Testis (tissue), 3 donors: ENCODE measurements around the gene ATAT1. TPM values are rescaled to one million over a fixed set of nuclear protein-coding genes. Genes with fewer than 3 reads are reported as not detected.
A peak's percentile ranks its signal among the peaks of the same experiment; 100 is the strongest.

Source experiments
- DNase-seq: peaks from one replicate; pipeline ENCODE4 v3.0.0-alpha.2; 2019
- H3K27ac ChIP-seq, 2 donors: fragments of 200-600 bp; sonication (generic); one replicate each; pipeline ENCODE4 v1.5.1; 2019
- H3K27me3 ChIP-seq: fragments of 200-600 bp; sonication (generic); one replicate; pipeline ENCODE4 v1.5.1; 2019
- H3K36me3 ChIP-seq: fragments of 200-600 bp; sonication (generic); one replicate; pipeline ENCODE4 v1.5.1; 2017; ENCODE audit warnings: low read depth; ENCODE audit errors: missing control alignments
- H3K4me1 ChIP-seq: fragments of 200-600 bp; sonication (generic); one replicate; pipeline ENCODE4 v1.5.1; 2019
- H3K4me3 ChIP-seq, 2 donors: fragments of 200-600 bp; sonication (generic); one replicate each; pipeline ENCODE4 v1.5.1; 2017 to 2019
- H3K9me3 ChIP-seq: fragments of 200-600 bp; sonication (generic); one replicate; pipeline ENCODE4 v1.5.1; 2017
- CTCF ChIP-seq, 3 experiments: fragments of 450-650 bp in 2 of 3; fragments of 200-600 bp in 1 of 3; sonication (generic) in 1 of 3; IDR thresholded peaks; one replicate each; pipeline ENCODE4 v1.5.1; 2016 to 2019; ENCODE audit warnings: antibody characterized with exemption in 3 of 3, mild to moderate bottlenecking in 2 of 3, moderate library complexity in 1 of 3
- POLR2A ChIP-seq: fragments of 450-650 bp; IDR thresholded peaks from one replicate; pipeline ENCODE4 v1.6.1; 2017; ENCODE audit warnings: antibody characterized with exemption, mild to moderate bottlenecking, moderate library complexity
- WGBS, 2 donors: methylation state at CpG; one replicate each; pipeline ENCODE4 v1.1.5; 2018; 5-methylcytosine and 5-hydroxymethylcytosine counted together
- intact Hi-C: fragments of 100-400 bp; cut with DNase I; formaldehyde crosslinking; loops from one replicate; pipeline ENCODE4 v1.15.1; 2023; ENCODE audit warnings: low total_unique reads
- polyA plus RNA-seq: library from polyadenylated mRNA; stranded (reverse); fragments of 350-450 nt; fragmentation: Illumina TruSeq; extraction: RNeasy Lipid Tissue Mini Kit (QIAGEN cat#74804); gene quantifications from one replicate; pipeline ENCODE4 v1.2.3, GENCODE V29; 2014; ENCODE audit warnings: low read depth, low replicate concordance; ENCODE audit not compliant: insufficient read depth
- total RNA-seq, 2 donors: library from RNA; depleted of rRNA; stranded (reverse); fragments of >200 nt; gene quantifications; one replicate each; pipeline ENCODE4 v1.2.3, GENCODE V29; 2016

Gene ATAT1
- total and polyA plus RNA-seq, 3 donors from 2014 or later = 20.7 to 36.4 (median 29.4) TPM

DNA sequence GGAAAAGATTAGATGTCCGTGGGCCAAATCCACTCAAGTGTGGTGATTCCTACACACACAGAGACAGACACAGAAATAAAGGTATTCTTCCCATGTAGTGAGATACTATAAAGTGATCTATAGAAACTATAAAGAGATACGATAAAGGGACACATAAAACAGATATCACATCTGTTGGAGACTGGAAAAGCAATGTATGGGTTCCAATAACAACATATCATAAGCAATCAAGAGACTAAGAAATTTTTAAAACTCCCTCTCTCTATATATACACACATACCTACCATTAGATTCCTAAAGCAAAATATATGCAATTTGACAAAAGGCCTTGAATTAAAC lies 14.8 kb upstream of the ATAT1 start:
- 60 to 62% methylated on average over 2 of the region's 2 CpGs for WGBS, 2 donors
- Histone ChIP-seq H3K27me3 (no peaks in the 10 kb centered on the region), H3K9me3 (no peaks in the 10 kb centered on the region), H3K27ac (no peak overlapping the region), H3K4me3 (no peak overlapping the region), H3K4me1 (peaks cover 25% of the 10 kb centered on the region), H3K36me3 (no peaks in the 10 kb centered on the region)
- TF ChIP-seq POLR2A (no peak), CTCF (IDR thresholded peaks at IDR 0.05) (no peak)
- intact Hi-C loops = no loop called here
- no peak for DNase-seq

DNA sequence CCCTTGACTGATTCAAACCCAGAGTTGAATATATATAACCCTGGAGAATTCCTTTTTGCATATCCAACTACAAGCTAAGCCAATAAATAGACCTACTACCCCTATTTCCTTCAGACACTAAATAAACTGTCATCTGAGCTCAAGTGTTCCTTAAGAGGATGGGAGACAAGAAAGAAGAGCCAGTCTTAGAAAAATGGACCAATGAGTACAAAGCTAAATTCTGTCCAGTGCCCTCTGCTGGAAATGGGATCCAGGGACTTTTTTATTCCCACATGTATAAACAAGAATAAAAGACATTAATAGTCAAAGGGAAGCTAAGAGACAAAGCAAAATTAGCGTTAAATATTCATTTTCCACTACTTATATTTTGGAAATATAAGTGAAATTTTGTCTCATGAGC lies 14.5 kb upstream of the ATAT1 start:
- intact Hi-C loops = no loop called here
- no peak for DNase-seq
- peak overlapping the region in 1 of 2 donors; percentile 48 for H3K27ac ChIP-seq
- no peaks in the 10 kb centered on the region for H3K9me3 ChIP-seq
- no peak for TF ChIP-seq CTCF (IDR thresholded peaks at IDR 0.05)
- TF ChIP-seq POLR2A = no peak
- no peaks in the 10 kb centered on the region for H3K27me3 ChIP-seq
- WGBS, 2 donors = 70 to 82% methylated on average over 1 of the region's 1 CpG
- H3K36me3 ChIP-seq = no peaks in the 10 kb centered on the region
- H3K4me1 ChIP-seq = peaks cover 25% of the 10 kb centered on the region
- no peak overlapping the region for H3K4me3 ChIP-seq

DNA sequence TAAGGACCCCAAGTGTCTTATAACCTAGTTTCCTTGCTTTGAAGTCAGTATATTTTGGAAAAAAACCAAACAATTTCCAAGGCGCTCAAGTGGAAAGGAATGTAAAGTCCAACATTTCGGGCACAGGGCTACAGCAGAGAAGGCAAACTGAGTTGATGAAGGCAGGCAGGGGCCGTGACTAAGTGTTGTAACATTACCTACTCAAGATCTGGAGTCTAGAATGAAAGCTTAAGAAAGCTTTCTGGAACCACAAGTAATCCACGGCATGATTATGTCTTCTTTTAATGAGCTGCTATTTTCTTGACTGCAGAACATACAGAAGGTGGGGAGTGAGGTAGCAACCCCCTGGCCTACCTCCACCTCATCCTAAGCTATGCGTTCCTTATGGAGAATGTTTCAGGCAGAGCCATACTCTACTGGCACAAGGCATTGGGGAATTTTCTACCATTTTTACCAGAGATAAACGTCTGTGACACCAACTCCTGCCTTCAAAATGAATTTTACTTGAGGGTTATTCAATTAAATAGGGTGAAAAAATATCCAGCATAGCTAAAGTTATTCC lies 13.9 kb upstream of the ATAT1 start:
- no peaks in the 10 kb centered on the region for H3K9me3 ChIP-seq
- H3K36me3 ChIP-seq = no peaks in the 10 kb centered on the region
- no peak for TF ChIP-seq POLR2A
- no peak for TF ChIP-seq CTCF (IDR thresholded peaks at IDR 0.05)
- H3K27me3 ChIP-seq = no peaks in the 10 kb centered on the region
- DNase-seq = no peak
- H3K27ac ChIP-seq = peak overlapping the region in 1 of 2 donors; percentile 48
- peaks cover 25% of the 10 kb centered on the region for H3K4me1 ChIP-seq
- intact Hi-C loops = no loop called here
- 61 to 67% methylated on average over 6 of the region's 6 CpGs for WGBS, 2 donors
- no peak overlapping the region for H3K4me3 ChIP-seq

GRCh38 chr6:30613251-30614043 lies 13.2 kb upstream of the ATAT1 start:
- intact Hi-C loops = no loop called here
- peaks cover 29% of the 10 kb centered on the region for H3K4me1 ChIP-seq
- no peaks in the 10 kb centered on the region for H3K36me3 ChIP-seq
- TF ChIP-seq CTCF (IDR thresholded peaks at IDR 0.05) = no peak
- no peak for TF ChIP-seq POLR2A
- no peaks in the 10 kb centered on the region for H3K27me3 ChIP-seq
- no peak for DNase-seq
- H3K27ac ChIP-seq = peak overlapping the region in 1 of 2 donors; percentile 98
- H3K4me3 ChIP-seq = no peak overlapping the region
- no peaks in the 10 kb centered on the region for H3K9me3 ChIP-seq
